H1 (cell line): ENCODE measurements around the gene INKA2. TPM values are rescaled to one million over a fixed set of nuclear protein-coding genes. Genes with fewer than 3 reads are reported as not detected.

Experiments used
- CTCF ChIA-PET: fragments of 300-600 bp; sonication (Branson Sonifier 250); formaldehyde crosslinking; loops from one replicate; lab custom pipeline; 2021; ENCODE audit not compliant: partially characterized antibody; lab: Charles Lee
- POLR2A ChIA-PET: fragments of 300-600 bp; sonication (Branson Sonifier 250); formaldehyde crosslinking; loops from one replicate; lab custom pipeline; 2021; ENCODE audit warnings: inconsistent platforms; ENCODE audit not compliant: partially characterized antibody; lab: Charles Lee
- DNase-seq, 2 experiments: peaks; one replicate each; pipeline versions ENCODE4 v3.0.0 to v3.0.0-alpha.2; 2010 to 2022; ENCODE audit warnings: low spot score in 2 of 2, low read depth in 1 of 2, mixed read lengths in 1 of 2
- FAIRE-seq: peaks from 2 replicates; lab custom pipeline; 2011; peaks lifted over from hg19 to GRCh38; lab: Jason Lieb, UNC
- H2AFZ ChIP-seq: 2 replicates; pipeline ENCODE4 v1.8.1; 2012; ENCODE audit warnings: low read length, inconsistent platforms
- H2AK5ac ChIP-seq: 2 replicates; pipeline ENCODE4 v1.6.1; 2013; ENCODE audit warnings: low read depth, low read length
- H2BK120ac ChIP-seq: replicated peaks from 2 replicates; pipeline ENCODE3; 2013; ENCODE audit warnings: low read depth, low read length, inconsistent platforms
- H2BK12ac ChIP-seq: 2 replicates; pipeline ENCODE4 v1.6.1; 2013; ENCODE audit warnings: low read depth, low read length
- H2BK15ac ChIP-seq: 2 replicates; pipeline ENCODE4 v1.6.1; 2013; ENCODE audit warnings: low read length
- H2BK20ac ChIP-seq: 2 replicates; pipeline ENCODE4 v1.6.1; 2013; ENCODE audit warnings: low read length
- H2BK5ac ChIP-seq: 2 replicates; pipeline ENCODE4 v1.6.1; 2013; ENCODE audit warnings: low read depth, low read length
- H3K14ac ChIP-seq: 2 replicates; pipeline ENCODE4 v1.6.1; 2013; ENCODE audit warnings: inconsistent platforms; ENCODE audit not compliant: insufficient read length
- H3K18ac ChIP-seq: 2 replicates; pipeline ENCODE4 v1.6.1; 2013; ENCODE audit warnings: low read length; ENCODE audit errors: extremely low read depth
- H3K23ac ChIP-seq: 2 replicates; pipeline ENCODE4 v1.6.1; 2013; ENCODE audit warnings: inconsistent platforms; ENCODE audit not compliant: insufficient read length
- H3K23me2 ChIP-seq: 2 replicates; pipeline ENCODE4 v1.6.1; 2013; ENCODE audit warnings: low read depth, low read length
- H3K27ac ChIP-seq: 2 replicates; pipeline ENCODE4 v1.6.1; 2011; ENCODE audit warnings: low read depth, low read length, inconsistent platforms
- H3K27me3 ChIP-seq, 4 experiments: replicated peaks in 1 of 4; 1 replicate in 1 of 4; 2 replicates in 3 of 4; pipeline versions ENCODE4 v1.6.1 to v1.8.1; 2011 to 2013; ENCODE audit warnings: low read length in 3 of 4, mild to moderate bottlenecking in 3 of 4, inconsistent platforms in 2 of 4, mixed read lengths in 2 of 4, moderate library complexity in 1 of 4; ENCODE audit not compliant: control insufficient read depth in 3 of 4, insufficient read depth in 3 of 4; ENCODE audit errors: extremely low read depth in 1 of 4
- H3K36me3 ChIP-seq, 4 experiments: 2 replicates each; pipeline versions ENCODE4 v1.6.1 to v1.8.1; 2011 to 2013; ENCODE audit warnings: mild to moderate bottlenecking in 4 of 4, low read length in 3 of 4, moderate library complexity in 2 of 4, control low read depth in 1 of 4, inconsistent platforms in 1 of 4; ENCODE audit not compliant: insufficient read depth in 4 of 4, control insufficient read depth in 2 of 4
- H3K4ac ChIP-seq: replicated peaks from 2 replicates; pipeline ENCODE3; 2013; ENCODE audit warnings: low read length, low read depth, mixed read lengths, inconsistent platforms; ENCODE audit not compliant: insufficient read length
- H3K4me1 ChIP-seq, 4 experiments: replicated peaks in 1 of 4; 1 replicate in 1 of 4; 2 replicates in 3 of 4; pipeline versions ENCODE4 v1.6.1 to v1.8.1; 2011 to 2013; ENCODE audit warnings: low read length in 3 of 4, inconsistent platforms in 2 of 4, mixed read lengths in 1 of 4; ENCODE audit not compliant: insufficient read depth in 4 of 4, control insufficient read depth in 3 of 4
- H3K4me2 ChIP-seq, 2 experiments: 2 replicates each; pipeline versions ENCODE4 v1.6.1 to v1.8.1; 2011 to 2013; ENCODE audit warnings: low read depth in 2 of 2, low read length in 2 of 2, control low read depth in 1 of 2, inconsistent platforms in 1 of 2, mild to moderate bottlenecking in 1 of 2; ENCODE audit not compliant: insufficient read depth in 1 of 2
- H3K4me3 ChIP-seq, 4 experiments: fragments of 200-600, 300-600 bp in 1 of 4; sonication (generic), shearing (Covaris generic), sonication (Bioruptor Twin) in 1 of 4; 2 replicates each; pipeline versions ENCODE4 v1.5.1 to v1.8.1; 2011 to 2016; ENCODE audit warnings: low read length in 4 of 4, low read depth in 3 of 4, control low read depth in 2 of 4, inconsistent platforms in 2 of 4, mild to moderate bottlenecking in 2 of 4, mixed read lengths in 1 of 4, moderate library complexity in 1 of 4; ENCODE audit not compliant: insufficient read depth in 2 of 4; ENCODE audit errors: extremely low read depth in 1 of 4
- H3K56ac ChIP-seq: replicated peaks from 2 replicates; pipeline ENCODE3; 2013; ENCODE audit warnings: low read depth, mild to moderate bottlenecking, mixed read lengths, low read length, inconsistent platforms; ENCODE audit not compliant: insufficient read length
- H3K79me1 ChIP-seq: 2 replicates; pipeline ENCODE4 v1.6.1; 2013; ENCODE audit warnings: low read depth, low read length, control low read depth
- H3K79me2 ChIP-seq, 2 experiments: 2 replicates each; pipeline versions ENCODE4 v1.6.1 to v1.8.1; 2012 to 2013; ENCODE audit warnings: low read length in 2 of 2, mild to moderate bottlenecking in 2 of 2, inconsistent platforms in 1 of 2; ENCODE audit not compliant: insufficient read depth in 2 of 2, control insufficient read depth in 1 of 2
- H3K9ac ChIP-seq, 4 experiments: replicated peaks in 1 of 4; 1 replicate in 1 of 4; 2 replicates in 3 of 4; pipeline versions ENCODE4 v1.6.1 to v1.8.1; 2011 to 2013; ENCODE audit warnings: low read depth in 3 of 4, low read length in 3 of 4, control low read depth in 2 of 4, mild to moderate bottlenecking in 2 of 4, moderate library complexity in 2 of 4, inconsistent platforms in 1 of 4; ENCODE audit errors: extremely low read depth in 1 of 4
- H3K9me3 ChIP-seq, 2 experiments: 2 replicates each; pipeline versions ENCODE4 v1.6.1 to v1.8.1; 2012 to 2013; ENCODE audit warnings: mild to moderate bottlenecking in 2 of 2, moderate library complexity in 2 of 2, control low read depth in 1 of 2, inconsistent platforms in 1 of 2, low read depth in 1 of 2, low read length in 1 of 2, mixed read lengths in 1 of 2; ENCODE audit not compliant: insufficient read depth in 2 of 2
- H4K20me1 ChIP-seq, 2 experiments: replicated peaks in 1 of 2; 2 replicates each; pipeline versions ENCODE3 to v1.8.1; 2011 to 2013; ENCODE audit warnings: inconsistent platforms in 2 of 2, low read length in 2 of 2, mild to moderate bottlenecking in 1 of 2; ENCODE audit not compliant: insufficient read depth in 2 of 2, control insufficient read depth in 1 of 2
- H4K5ac ChIP-seq: 2 replicates; pipeline ENCODE4 v1.6.1; 2013; ENCODE audit warnings: low read length, low read depth, mixed read lengths, inconsistent platforms; ENCODE audit not compliant: insufficient read length
- H4K8ac ChIP-seq: 2 replicates; pipeline ENCODE4 v1.8.0; 2013; ENCODE audit warnings: mild to moderate bottlenecking, moderate library complexity, low read length, inconsistent platforms; ENCODE audit not compliant: insufficient read depth; ENCODE audit errors: extremely low read depth
- H4K91ac ChIP-seq: replicated peaks from 2 replicates; pipeline ENCODE3; 2013; ENCODE audit warnings: low read length, mixed read lengths, inconsistent platforms; ENCODE audit not compliant: insufficient read length
- CTCF ChIP-seq, 3 experiments: IDR thresholded peaks; 1 replicate in 2 of 3; 2 replicates in 1 of 3; pipeline versions ENCODE4 v1.5.1 to v1.6.1; 2011; ENCODE audit warnings: low read length in 3 of 3, mild to moderate bottlenecking in 3 of 3, inconsistent platforms in 2 of 3, low read depth in 1 of 3, moderate library complexity in 1 of 3; ENCODE audit not compliant: insufficient read depth in 1 of 3; ENCODE audit errors: control extremely low read depth in 1 of 3
- POU5F1 ChIP-seq: IDR thresholded peaks from 2 replicates; pipeline ENCODE4 v1.6.1; 2011; ENCODE audit warnings: low read depth, mild to moderate bottlenecking, low read length, moderate library complexity
- RAD21 ChIP-seq, 2 experiments: IDR thresholded peaks in 1 of 2; conservative IDR thresholded peaks in 1 of 2; 2 replicates each; pipeline ENCODE4 v1.6.1; 2011; ENCODE audit warnings: low read depth in 2 of 2, low read length in 2 of 2, improper control_type of control experiment in 1 of 2, inconsistent platforms in 1 of 2, mild to moderate bottlenecking in 1 of 2, moderate library complexity in 1 of 2
- WGBS, 2 experiments: shearing (Covaris generic) in 1 of 2; methylation state at CpG; one replicate each; pipeline versions ENCODE4 v1.1.6 to v1.1.7; 2013 to 2015; ENCODE audit warnings: low lambda C conversion rate in 2 of 2, mixed read lengths in 2 of 2, inconsistent platforms in 1 of 2, low coverage in 1 of 2, missing lambda C conversion rate in 1 of 2; ENCODE audit not compliant: insufficient replicate concordance in 2 of 2, insufficient coverage in 1 of 2, insufficient read length in 1 of 2; ENCODE audit errors: extremely low coverage in 1 of 2, missing lambda C conversion rate in 1 of 2; 5-methylcytosine and 5-hydroxymethylcytosine counted together
- polyA plus RNA-seq, 7 experiments: library from polyadenylated mRNA; depleted of rRNA in 3 of 7; stranded (reverse) in 5 of 7; unstranded in 2 of 7; fragments of >200 nt in 5 of 7; fragments of 200-250 nt in 2 of 7; gene quantifications; 1 replicate in 5 of 7; 2 replicates in 1 of 7; 4 replicates in 1 of 7; pipeline versions ENCODE4 v1.2.1 to v1.2.3, GENCODE V29; 2011 to 2013; ENCODE audit warnings: missing spikeins in 2 of 7, mixed read lengths in 2 of 7
- total RNA-seq: library from RNA; stranded (reverse); fragmentation: NEBNext Ultra II Directional; extraction: Animal tissue kit (Norgen Biotek cat#: 25700); gene quantifications from 2 replicates; pipeline ENCODE4 v1.2.1, GENCODE V29; 2021

The INKA2 gene
- total and polyA plus RNA-seq, 2 of the 8 experiments (the other 6 are each of a cell fraction or from before 2014, with no cell fraction given), result 4.2 to 11.5 TPM

- Histone ChIP-seq H2BK120ac (no peak overlapping the region), H2AFZ (no peak overlapping the region), H3K4me1 (peaks cover 0 to 3% (median 0%) of the 10 kb centered on the region in 4 experiments; a peak in 1 of 7 replicates)
Measured at GRCh38 chr1:111758373-111758772, 19.2 kb upstream of the INKA2 start.

More at GRCh38 chr1:111758373-111758772, 19.2 kb upstream of the INKA2 start:
- Histone ChIP-seq H3K27me3 (no peaks in the 10 kb centered on the region), H3K9ac (no peak overlapping the region), H3K23ac (no peak overlapping the region), H3K14ac (no peak overlapping the region), H3K56ac (no peak overlapping the region), H4K8ac (no peak overlapping the region), H3K36me3 (peaks cover 8 to 54% (median 24%) of the 10 kb centered on the region in 4 experiments; a peak in 7 of 8 replicates), H4K91ac (no peak overlapping the region), H2AK5ac (no peak overlapping the region), H2BK15ac (no peak overlapping the region), H4K20me1 (no peaks in the 10 kb centered on the region), H2BK20ac (no peak overlapping the region), H3K79me1 (peaks cover 2% of the 10 kb centered on the region; the same call in 1 of the 2 replicates), H2BK5ac (no peak overlapping the region), H3K4me2 (no peak overlapping the region), H3K4me3 (no peak overlapping the region), H3K27ac (no peak overlapping the region), H3K4ac (no peak overlapping the region), H3K9me3 (no peaks in the 10 kb centered on the region), H4K5ac (no peak overlapping the region), H3K23me2 (0 out of 2 replicates have a peak, but pooled peaks cover 2% of the 10 kb centered on the region), H3K79me2 (peaks cover 3 to 32% of the 10 kb centered on the region in 2 experiments; a peak in 3 of 4 replicates), H3K18ac (no peak overlapping the region), H2BK12ac (no peak overlapping the region)
- POLR2A ChIA-PET, result interaction anchor here (0.7 to 3.5 kb wide), 3 partner anchors 9 to 41 kb away, joined by 3 to 26 read pairs (median 9); no protein-coding TSS in a partner anchor
- TF ChIP-seq CTCF (IDR thresholded peaks at IDR 0.05; ENCODE audit: control extremely low read depth in 1 of 3, insufficient read depth in 1 of 3, low read depth in 1 of 3, low read length in 3 of 3), result peak in 1 of 3 experiments; percentile 27; a peak in 2 of 4 replicates
- no peak for TF ChIP-seq POU5F1
- peak; percentile 12 to 46; a peak in 3 of 4 replicates for TF ChIP-seq RAD21 (IDR thresholded peaks at IDR 0.05 in 1 of 2, conservative IDR thresholded peaks at IDR 0.05 in 1 of 2; ENCODE audit: low read depth in 2 of 2, low read length in 2 of 2)
- CTCF ChIA-PET, result interaction anchor here (0.6 to 40.4 kb wide), 5 partner anchors 9 to 295 kb away, joined by 3 to 1070 read pairs (median 4); partner anchors contain the start of gene INKA2
- DNase-seq (no peak), FAIRE-seq (no peak)
- WGBS, 2 experiments, result 74% methylated on average over 2 of the region's 2 CpGs; no CpG with 5 or more reads in 1 of the 2 experiments
